ENCODE results near the gene PADI2. TPM values are rescaled to one million over a fixed set of nuclear protein-coding genes. Genes with fewer than 3 reads are reported as not detected.

The PADI2 gene
- polyA plus RNA-seq, 1 donor (not counting 4 experiments of a cell fraction or from before 2014, with no cell fraction given): 0.13 TPM

GRCh38 chr1:17155257-17155920, 36.1 kb upstream of the PADI2 start:
- no peak for DNase-seq (ENCODE audit: low read depth, low spot score)
- no peak for FAIRE-seq

GRCh38 chr1:17149771-17150170, 30.5 kb upstream of the PADI2 start:
- H3K4me2 ChIP-seq (ENCODE audit: control insufficient read depth, extremely low read depth, insufficient read depth, low read depth, low read length): no peak overlapping the region
- H3K4me3 ChIP-seq (ENCODE audit: control insufficient read depth in 2 of 3, extremely low read depth in 1 of 3, insufficient read depth in 2 of 3, low read depth in 1 of 3, low read length in 3 of 3): no peak overlapping the region
- no peaks in the 10 kb centered on the region for H3K9me1 ChIP-seq (ENCODE audit: control insufficient read depth, extremely low read depth, insufficient read depth, low read length)
- no peaks in the 10 kb centered on the region for H4K20me1 ChIP-seq (ENCODE audit: control insufficient read depth, extremely low read depth, insufficient read depth, low read length)
- DNase-seq (ENCODE audit: low read depth, low spot score) (no peak), FAIRE-seq (no peak)
- peaks cover 8% of the 10 kb centered on the region for H3K4me1 ChIP-seq (ENCODE audit: control insufficient read depth, extremely low read depth, insufficient read depth, low read length)
- H3K79me2 ChIP-seq (ENCODE audit: control insufficient read depth, insufficient read depth, low read length): no peaks in the 10 kb centered on the region
- peaks cover 6% of the 10 kb centered on the region for H3K27me3 ChIP-seq (ENCODE audit: control insufficient read depth, extremely low read depth, insufficient read depth, low read length)
- TF ChIP-seq CTCF (optimal IDR thresholded peaks at IDR 0.05 in 1 of 3, IDR thresholded peaks at IDR 0.05 in 1 of 3, conservative IDR thresholded peaks at IDR 0.05 in 1 of 3; ENCODE audit: extremely low read depth in 1 of 3, insufficient read depth in 2 of 3, low read length in 3 of 3): no peak
- no peak for TF ChIP-seq EZH2 (IDR thresholded peaks at IDR 0.05; ENCODE audit: low read length)
- H3K27ac ChIP-seq (ENCODE audit: control insufficient read depth, insufficient read depth, low read length): no peak overlapping the region
- no peak overlapping the region for H3K9ac ChIP-seq (ENCODE audit: control insufficient read depth, extremely low read depth, insufficient read depth, low read length)
- H3K36me3 ChIP-seq (ENCODE audit: control insufficient read depth in 2 of 2, extremely low read depth in 1 of 2, insufficient read depth in 2 of 2, low read length in 2 of 2): no peaks in the 10 kb centered on the region
- dilution Hi-C loops (cut with MboI; ENCODE audit: extremely low pct_ligation_motif_present, low sequenced_read_pairs): no loop called here
- H2AFZ ChIP-seq (ENCODE audit: control insufficient read depth, low read length): no peak overlapping the region
- H3K9me3 ChIP-seq (ENCODE audit: control insufficient read depth, low read depth, low read length): peaks cover 7% of the 10 kb centered on the region

More at GRCh38 chr1:17155257-17155920, 36.1 kb upstream of the PADI2 start:
- H3K36me3 ChIP-seq (ENCODE audit: control insufficient read depth in 2 of 2, extremely low read depth in 1 of 2, insufficient read depth in 2 of 2, low read length in 2 of 2): no peaks in the 10 kb centered on the region
- no peak overlapping the region for H3K4me3 ChIP-seq (ENCODE audit: control insufficient read depth in 2 of 3, extremely low read depth in 1 of 3, insufficient read depth in 2 of 3, low read depth in 1 of 3, low read length in 3 of 3)
- H3K9me1 ChIP-seq (ENCODE audit: control insufficient read depth, extremely low read depth, insufficient read depth, low read length): no peaks in the 10 kb centered on the region
- peaks cover 12% of the 10 kb centered on the region for H3K9me3 ChIP-seq (ENCODE audit: control insufficient read depth, low read depth, low read length)
- no peaks in the 10 kb centered on the region for H3K27me3 ChIP-seq (ENCODE audit: control insufficient read depth, extremely low read depth, insufficient read depth, low read length)
- no peaks in the 10 kb centered on the region for H3K79me2 ChIP-seq (ENCODE audit: control insufficient read depth, insufficient read depth, low read length)
- H3K27ac ChIP-seq (ENCODE audit: control insufficient read depth, insufficient read depth, low read length): no peak overlapping the region
- no peak overlapping the region for H3K9ac ChIP-seq (ENCODE audit: control insufficient read depth, extremely low read depth, insufficient read depth, low read length)
- H4K20me1 ChIP-seq (ENCODE audit: control insufficient read depth, extremely low read depth, insufficient read depth, low read length): no peaks in the 10 kb centered on the region
- dilution Hi-C loops (cut with MboI; ENCODE audit: extremely low pct_ligation_motif_present, low sequenced_read_pairs): no loop called here
- H3K4me2 ChIP-seq (ENCODE audit: control insufficient read depth, extremely low read depth, insufficient read depth, low read depth, low read length): no peak overlapping the region
- no peak overlapping the region for H2AFZ ChIP-seq (ENCODE audit: control insufficient read depth, low read length)
- TF ChIP-seq EZH2 (IDR thresholded peaks at IDR 0.05; ENCODE audit: low read length) (no peak), CTCF (optimal IDR thresholded peaks at IDR 0.05 in 1 of 3, IDR thresholded peaks at IDR 0.05 in 1 of 3, conservative IDR thresholded peaks at IDR 0.05 in 1 of 3; ENCODE audit: extremely low read depth in 1 of 3, insufficient read depth in 2 of 3, low read length in 3 of 3) (no peak)
- no peaks in the 10 kb centered on the region for H3K4me1 ChIP-seq (ENCODE audit: control insufficient read depth, extremely low read depth, insufficient read depth, low read length)
